Measurements from ENCODE around the gene GABRQ.

GRCh38 chrX:152635941-152636340, 1.8 kb upstream of the GABRQ start:
- TF ChIP-seq EZH2 (IDR thresholded peaks at IDR 0.05; ENCODE audit: insufficient read depth, poor library complexity, severe bottlenecking) (no peak), EZH2phosphoT487 (IDR thresholded peaks at IDR 0.05; ENCODE audit: insufficient read depth, low read depth) (no peak)
